Vagina (tissue), 2 donors: ENCODE measurements around the gene RIN2. TPM values are rescaled to one million over a fixed set of nuclear protein-coding genes. Genes with fewer than 3 reads are reported as not detected.
A peak's percentile ranks its signal among the peaks of the same experiment; 100 is the strongest.

Experiments used
- DNase-seq, 2 donors: peaks; one replicate each; pipeline ENCODE4 v3.0.0-alpha.2; 2017; ENCODE audit errors: extremely low spot score in 2 of 2
- H3K27ac ChIP-seq: fragments of 200-600 bp; sonication (generic); one replicate; pipeline ENCODE4 v1.5.1; 2019
- H3K27me3 ChIP-seq: fragments of 200-600 bp; sonication (generic); one replicate; pipeline ENCODE4 v1.5.1; 2019
- H3K36me3 ChIP-seq, 2 donors: fragments of 200-600 bp; sonication (generic); one replicate each; pipeline ENCODE4 v1.5.1; 2017 to 2019
- H3K4me1 ChIP-seq: fragments of 200-600 bp; sonication (generic); one replicate; pipeline ENCODE4 v1.5.1; 2019
- H3K4me3 ChIP-seq, 2 donors: fragments of 200-600 bp; sonication (generic); 1 replicate in 1 of 2; 2 replicates in 1 of 2; pipeline ENCODE4 v1.5.1; 2016 to 2019
- H3K9me3 ChIP-seq: fragments of 200-600 bp; sonication (generic); one replicate; pipeline ENCODE4 v1.5.1; 2019
- CTCF ChIP-seq, 3 experiments: fragments of 450-650 bp in 2 of 3; fragments of 200-600 bp in 1 of 3; sonication (generic) in 1 of 3; IDR thresholded peaks; one replicate each; pipeline ENCODE4 v1.5.1; 2017 to 2019; ENCODE audit warnings: antibody characterized with exemption in 3 of 3, mild to moderate bottlenecking in 2 of 3, moderate library complexity in 2 of 3
- POLR2A ChIP-seq, 2 donors: fragments of 450-650 bp; IDR thresholded peaks; one replicate each; pipeline ENCODE4 v1.6.1; 2017; ENCODE audit warnings: antibody characterized with exemption in 2 of 2, mild to moderate bottlenecking in 2 of 2, moderate library complexity in 2 of 2
- POLR2AphosphoS5 ChIP-seq, 2 donors: sonication (generic); formaldehyde crosslinking; IDR thresholded peaks; one replicate each; pipeline ENCODE4 v1.9.0; 2017; ENCODE audit warnings: antibody characterized with exemption in 2 of 2, mild to moderate bottlenecking in 2 of 2, low read depth in 1 of 2; ENCODE audit not compliant: insufficient read depth in 1 of 2
- intact Hi-C: fragments of 100-400 bp; cut with DNase I; formaldehyde crosslinking; loops from one replicate; pipeline ENCODE4 v1.15.1; 2023
- total RNA-seq: library from RNA; depleted of rRNA; stranded (reverse); fragments of >200 nt; gene quantifications from one replicate; pipeline ENCODE4 v1.2.3, GENCODE V29; 2016

The RIN2 gene
- total RNA-seq, 1 donor from 2014 or later: 86.9 TPM

- H3K4me1 ChIP-seq: no peaks in the 10 kb centered on the region
- DNase-seq: no peak
- no peaks in the 10 kb centered on the region for H3K27me3 ChIP-seq
- H3K4me3 ChIP-seq: no peak overlapping the region
- TF ChIP-seq POLR2A (IDR thresholded peaks at IDR 0.05) (no peak), CTCF (IDR thresholded peaks at IDR 0.05) (no peak), POLR2AphosphoS5 (IDR thresholded peaks at IDR 0.05; ENCODE audit: insufficient read depth in 1 of 2, low read depth in 1 of 2) (no peak)
- no peaks in the 10 kb centered on the region for H3K36me3 ChIP-seq
- no peak overlapping the region for H3K27ac ChIP-seq
- intact Hi-C loops: no loop called here
- H3K9me3 ChIP-seq: no peaks in the 10 kb centered on the region
Measured at GRCh38 chr20:19720991-19721390, 37.1 kb upstream of the RIN2 start.

GRCh38 chr20:19723051-19723450, 35.0 kb upstream of the RIN2 start:
- peak in 1 of 2 donors; percentile 0 for DNase-seq
- Histone ChIP-seq H3K27ac (no peak overlapping the region), H3K9me3 (no peaks in the 10 kb centered on the region), H3K4me3 (no peak overlapping the region), H3K27me3 (no peaks in the 10 kb centered on the region), H3K36me3 (no peaks in the 10 kb centered on the region), H3K4me1 (no peaks in the 10 kb centered on the region)
- intact Hi-C loops: no loop called here
- TF ChIP-seq POLR2AphosphoS5 (IDR thresholded peaks at IDR 0.05; ENCODE audit: insufficient read depth in 1 of 2, low read depth in 1 of 2): no peak
- TF ChIP-seq CTCF (IDR thresholded peaks at IDR 0.05): no peak
- no peak for TF ChIP-seq POLR2A (IDR thresholded peaks at IDR 0.05)

GRCh38 chr20:19723813-19724430, 34.1 kb upstream of the RIN2 start:
- intact Hi-C loops: no loop called here
- H3K36me3 ChIP-seq: no peaks in the 10 kb centered on the region
- DNase-seq: peak; percentile 22 to 58

GRCh38 chr20:19725373-19725772, 32.7 kb upstream of the RIN2 start:
- H3K27ac ChIP-seq: no peak overlapping the region
- DNase-seq: peak in 1 of 2 donors; percentile 11

More at GRCh38 chr20:19723813-19724430, 34.1 kb upstream of the RIN2 start:
- Histone ChIP-seq H3K27ac (no peak overlapping the region), H3K4me3 (no peak overlapping the region), H3K4me1 (no peaks in the 10 kb centered on the region), H3K9me3 (no peaks in the 10 kb centered on the region), H3K27me3 (no peaks in the 10 kb centered on the region)
- TF ChIP-seq POLR2A (IDR thresholded peaks at IDR 0.05) (no peak), CTCF (IDR thresholded peaks at IDR 0.05) (no peak), POLR2AphosphoS5 (IDR thresholded peaks at IDR 0.05; ENCODE audit: insufficient read depth in 1 of 2, low read depth in 1 of 2) (no peak)

More at GRCh38 chr20:19725373-19725772, 32.7 kb upstream of the RIN2 start:
- Histone ChIP-seq H3K4me3 (no peak overlapping the region), H3K9me3 (no peaks in the 10 kb centered on the region), H3K4me1 (no peaks in the 10 kb centered on the region), H3K27me3 (no peaks in the 10 kb centered on the region), H3K36me3 (no peaks in the 10 kb centered on the region)
- TF ChIP-seq POLR2AphosphoS5 (IDR thresholded peaks at IDR 0.05; ENCODE audit: insufficient read depth in 1 of 2, low read depth in 1 of 2) (no peak), POLR2A (IDR thresholded peaks at IDR 0.05) (no peak), CTCF (IDR thresholded peaks at IDR 0.05) (no peak)
- intact Hi-C loops: no loop called here
